ENCODE measurements around the gene CRB2. TPM values are rescaled to one million over a fixed set of nuclear protein-coding genes. Genes with fewer than 3 reads are reported as not detected.

Gene CRB2
- total and polyA plus RNA-seq, 8 donors, result 0.02 to 0.08 TPM; not detected in 6

- H3K4me3 ChIP-seq, result no peak overlapping the region
- H3K9me3 ChIP-seq, result no peaks in the 10 kb centered on the region
- H3K27ac ChIP-seq, result no peak overlapping the region
- FAIRE-seq (no peak), ATAC-seq (no peak), DNase-seq (no peak)
- H3K4me1 ChIP-seq, result no peaks in the 10 kb centered on the region
- no peaks in the 10 kb centered on the region for H3K27me3 ChIP-seq
- no peak for TF ChIP-seq CTCF (IDR thresholded peaks at IDR 0.05)
- no peaks in the 10 kb centered on the region for H3K36me3 ChIP-seq
- intact Hi-C loops (cut with DNase I), result no loop called here
- 97% methylated on average over 11 of the region's 11 CpGs for whole genome bisulfite sequencing, 2 donors
Observed at GRCh38 chr9:123411636-123412035, 55.6 kb downstream of the CRB2 start.

- Histone ChIP-seq H3K36me3 (no peaks in the 10 kb centered on the region), H3K4me3 (no peak overlapping the region), H3K4me1 (no peaks in the 10 kb centered on the region), H3K27ac (no peak overlapping the region), H3K9me3 (no peaks in the 10 kb centered on the region), H3K27me3 (no peaks in the 10 kb centered on the region)
- no peak for ATAC-seq
- DNase-seq, result no peak
- no peak for FAIRE-seq
- 91 to 92% methylated on average over 18 of the region's 18 CpGs for WGBS, 2 donors
- intact Hi-C loops (cut with DNase I), result no loop called here
- TF ChIP-seq CTCF (IDR thresholded peaks at IDR 0.05), result no peak
Observed at GRCh38 chr9:123412171-123412820, 56.3 kb downstream of the CRB2 start.

GRCh38 chr9:123414204-123414603 is 58.2 kb downstream of the CRB2 start:
- ATAC-seq (no peak), DNase-seq (no peak), FAIRE-seq (no peak)
- Histone ChIP-seq H3K27me3 (no peaks in the 10 kb centered on the region), H3K4me3 (no peak overlapping the region), H3K27ac (no peak overlapping the region), H3K9me3 (no peaks in the 10 kb centered on the region), H3K4me1 (no peaks in the 10 kb centered on the region), H3K36me3 (no peaks in the 10 kb centered on the region)
- WGBS, 2 donors, result 94 to 97% methylated on average over 7 of the region's 7 CpGs
- intact Hi-C loops (cut with DNase I), result no loop called here
- no peak for TF ChIP-seq CTCF (IDR thresholded peaks at IDR 0.05)

- TF ChIP-seq CTCF (IDR thresholded peaks at IDR 0.05), result no peak
- H3K4me1 ChIP-seq, result no peaks in the 10 kb centered on the region
- no peak overlapping the region for H3K4me3 ChIP-seq
- no peaks in the 10 kb centered on the region for H3K27me3 ChIP-seq
- DNase-seq (no peak), FAIRE-seq (no peak), ATAC-seq (no peak)
- no peak overlapping the region for H3K27ac ChIP-seq
- intact Hi-C loops (cut with DNase I), result no loop called here
- 89 to 91% methylated on average over 23 of the region's 23 CpGs for WGBS, 2 donors
- no peaks in the 10 kb centered on the region for H3K9me3 ChIP-seq
- H3K36me3 ChIP-seq, result no peaks in the 10 kb centered on the region
Observed at GRCh38 chr9:123414936-123415930, 59.2 kb downstream of the CRB2 start.
